GM23338 (cell line): ENCODE results near the gene HARS1. TPM values are rescaled to one million over a fixed set of nuclear protein-coding genes. Genes with fewer than 3 reads are reported as not detected.

Experiments
- ATAC-seq: fragments of 200-7000 bp; cut with Tn5 transposase; 3 replicates; pipeline ENCODE4 v1.9.1; 2020
- DNase-seq: peaks from one replicate; pipeline ENCODE4 v3.0.0-alpha.2; 2015; ENCODE audit warnings: low spot score
- H2AFZ ChIP-seq: fragments of 200-600 bp; sonication (generic); 2 replicates; pipeline ENCODE4 v1.8.0; 2016; ENCODE audit warnings: antibody characterized with exemption, mild to moderate bottlenecking, moderate library complexity
- H3F3A ChIP-seq: fragments of 200-600 bp; sonication (generic); replicated peaks from 2 replicates; pipeline ENCODE4 v1.8.0; 2017; ENCODE audit warnings: antibody characterized with exemption, mixed run types, low read depth
- H3K27ac ChIP-seq: fragments of 200-600 bp; sonication (generic); 2 replicates; pipeline ENCODE4 v1.6.1; 2016; ENCODE audit warnings: low read depth
- H3K27me3 ChIP-seq: fragments of 200-600 bp; sonication (generic); 2 replicates; pipeline ENCODE4 v1.8.0; 2016; ENCODE audit warnings: mild to moderate bottlenecking, mixed run types, moderate library complexity; ENCODE audit not compliant: insufficient read depth
- H3K36me3 ChIP-seq: fragments of 200-600 bp; sonication (generic); 2 replicates; pipeline ENCODE4 v1.8.0; 2016; ENCODE audit warnings: mild to moderate bottlenecking; ENCODE audit not compliant: insufficient read depth
- H3K4me1 ChIP-seq: fragments of 200-600 bp; sonication (generic); 2 replicates; pipeline ENCODE4 v1.8.0; 2016; ENCODE audit warnings: mild to moderate bottlenecking, moderate library complexity; ENCODE audit not compliant: insufficient read depth
- H3K4me2 ChIP-seq: fragments of 200-600 bp; sonication (generic); 2 replicates; pipeline ENCODE4 v1.7.1; 2017; ENCODE audit warnings: mixed run types
- H3K4me3 ChIP-seq: fragments of 200-600 bp; sonication (generic); 2 replicates; pipeline ENCODE4 v1.6.1; 2016; ENCODE audit warnings: mixed run types
- H3K79me2 ChIP-seq: fragments of 200-600 bp; sonication (generic); replicated peaks from 2 replicates; pipeline ENCODE4 v1.8.0; 2017; ENCODE audit warnings: mild to moderate bottlenecking; ENCODE audit not compliant: insufficient read depth
- H3K9me2 ChIP-seq: fragments of 200-600 bp; sonication (generic); 2 replicates; pipeline ENCODE4 v1.8.0; 2017; ENCODE audit not compliant: insufficient read depth
- H4K20me1 ChIP-seq: fragments of 200-600 bp; sonication (generic); replicated peaks from 2 replicates; pipeline ENCODE4 v1.8.0; 2017; ENCODE audit warnings: mild to moderate bottlenecking; ENCODE audit not compliant: insufficient read depth
- H3K27ac Mint-ChIP-seq: 2 replicates; pipeline ENCODE4 v1.8.0; 2020; ENCODE audit warnings: inconsistent platforms, mild to moderate bottlenecking, moderate library complexity, mixed read lengths
- H3K27me3 Mint-ChIP-seq: 3 replicates; pipeline ENCODE4 v1.8.0; 2022; ENCODE audit warnings: low read depth, mild to moderate bottlenecking, moderate library complexity, mixed read lengths, inconsistent platforms; ENCODE audit not compliant: insufficient read depth, poor library complexity
- H3K36me3 Mint-ChIP-seq: 3 replicates; pipeline ENCODE4 v1.8.0; 2021; ENCODE audit warnings: low read depth, mild to moderate bottlenecking, inconsistent platforms, moderate library complexity, mixed read lengths
- H3K4me1 Mint-ChIP-seq: 3 replicates; pipeline ENCODE4 v1.8.0; 2020; ENCODE audit warnings: mild to moderate bottlenecking, inconsistent platforms, mixed read lengths
- H3K4me3 Mint-ChIP-seq: 3 replicates; pipeline ENCODE4 v1.8.0; 2021; ENCODE audit warnings: moderate library complexity, mild to moderate bottlenecking, inconsistent platforms, mixed read lengths
- H3K9me3 Mint-ChIP-seq: 3 replicates; pipeline ENCODE4 v1.8.0; 2020; ENCODE audit warnings: moderate library complexity, mild to moderate bottlenecking, inconsistent platforms, mixed read lengths
- CREB1 ChIP-seq: fragments of 250-450 bp; sonication (Bioruptor Pico); IDR thresholded peaks from 2 replicates; pipeline ENCODE4 v1.5.0; 2020; ENCODE audit warnings: low read depth, mild to moderate bottlenecking, moderate library complexity
- EZH2 ChIP-seq: fragments of 200-600 bp; sonication (generic); IDR thresholded peaks from one replicate; pipeline ENCODE4 v1.8.0; 2017; ENCODE audit warnings: antibody characterized with exemption, mild to moderate bottlenecking, low read depth; ENCODE audit not compliant: unreplicated experiment
- EZH2phosphoT487 ChIP-seq: fragments of 200-600 bp; sonication (generic); IDR thresholded peaks from one replicate; pipeline ENCODE4 v1.8.1; 2018; ENCODE audit warnings: antibody characterized with exemption; ENCODE audit not compliant: unreplicated experiment
- JUNB ChIP-seq: IDR thresholded peaks from one replicate; pipeline ENCODE4 v1.6.1; 2016; ENCODE audit warnings: antibody characterized with exemption; ENCODE audit not compliant: unreplicated experiment
- NANOG ChIP-seq: IDR thresholded peaks from 2 replicates; pipeline ENCODE4 v1.6.1; 2016; ENCODE audit warnings: antibody characterized with exemption, borderline replicate concordance
- STAT1 ChIP-seq: IDR thresholded peaks from one replicate; pipeline ENCODE4 v1.6.1; 2016; ENCODE audit warnings: antibody characterized with exemption; ENCODE audit not compliant: unreplicated experiment
- ZNF331 ChIP-seq: fragments of 250-450 bp; sonication (Bioruptor Pico); IDR thresholded peaks from 2 replicates; pipeline ENCODE4 v1.5.0; 2020; ENCODE audit warnings: low read depth, mild to moderate bottlenecking, moderate library complexity
- ZNF462 ChIP-seq: fragments of 250-450 bp; sonication (Bioruptor Pico); IDR thresholded peaks from 2 replicates; pipeline ENCODE4 v1.5.0; 2020; ENCODE audit warnings: mild to moderate bottlenecking, moderate library complexity
- polyA plus RNA-seq: library from polyadenylated mRNA; unstranded; fragments of >200 nt; fragmentation: Nextera tagmentation; extraction: Ambion mirVana; gene quantifications from 2 replicates; pipeline ENCODE4 v1.2.1, GENCODE V29; 2016
- total RNA-seq: library from RNA; depleted of rRNA; stranded (reverse); fragments of >200 nt; shearing (Covaris generic); gene quantifications from 2 replicates; pipeline ENCODE4 v1.2.3, GENCODE V29; 2014

Gene HARS1
- total and polyA plus RNA-seq, 2 experiments from 2014 or later = 51.6 to 57.8 TPM

GRCh38 chr5:140674211-140674610, 17.0 kb downstream of the HARS1 start (continued):
- TF ChIP-seq ZNF462 = no peak
- TF ChIP-seq JUNB = no peak

- H3K4me3 Mint-ChIP-seq = peak within 1 kb of the TSS; percentile 47
- H3K27me3 Mint-ChIP-seq = peaks cover 9% of the 10 kb centered on the region
- Histone ChIP-seq H3K9me2 (no peaks in the 10 kb centered on the region), H3F3A (peaks cover 14% of the 10 kb centered on the region; the same call in 1 of the 2 replicates), H2AFZ (peak within 1 kb of the TSS; percentile 52; the same call in 1 of the 2 replicates), H3K27ac (peak within 1 kb of the TSS; percentile 55; the same call in 1 of the 2 replicates), H3K4me2 (peak within 1 kb of the TSS; percentile 71), H4K20me1 (no peaks in the 10 kb centered on the region), H3K4me3 (peak within 1 kb of the TSS; percentile 57), H3K36me3 (peaks cover 14% of the 10 kb centered on the region; the same call in 1 of the 2 replicates), H3K27me3 (no peaks in the 10 kb centered on the region), H3K79me2 (no peaks in the 10 kb centered on the region), H3K4me1 (peaks cover 6% of the 10 kb centered on the region)
- peak; percentile 71 for ATAC-seq
- H3K9me3 Mint-ChIP-seq = no peaks in the 10 kb centered on the region
- peaks cover 9% of the 10 kb centered on the region for H3K4me1 Mint-ChIP-seq
- H3K27ac Mint-ChIP-seq = no peak within 1 kb of the TSS
- peak; percentile 76 for DNase-seq
- H3K36me3 Mint-ChIP-seq = peaks cover 77% of the 10 kb centered on the region
- TF ChIP-seq EZH2 (no peak), ZNF331 (no peak), NANOG (no peak), ZNF462 (no peak), CREB1 (CRISPR knock-in tag) (no peak), STAT1 (no peak), EZH2phosphoT487 (no peak), JUNB (no peak)
Observed at GRCh38 chr5:140673187-140673976, 17.8 kb downstream of the HARS1 start, which contains the start of gene DND1. Gene DND1, minus strand, starts transcription at chr5:140673576. Its CDS starts 34 bp downstream, at chr5:140673542.
